Subcutaneous abdominal adipose tissue (tissue), 5 donors: ENCODE results near the gene SYNRG.
"Not testable (repeated sequence)": the region's sequence is repeated elsewhere in the genome, so short reads cannot be mapped to it uniquely, and the experiment has no call there.

Source experiments
- H3K27ac ChIP-seq: one replicate; pipeline ENCODE4 v1.7.0; 2013; ENCODE audit warnings: low read depth, mild to moderate bottlenecking, inconsistent platforms, low read length, moderate library complexity
- H3K27me3 ChIP-seq, 5 donors: one replicate each; pipeline ENCODE4 v1.7.0; 2013; ENCODE audit warnings: low read length in 5 of 5, inconsistent platforms in 1 of 5; ENCODE audit not compliant: control insufficient read depth in 5 of 5, insufficient read depth in 4 of 5
- H3K36me3 ChIP-seq, 5 donors: one replicate each; pipeline ENCODE4 v1.7.0; 2013; ENCODE audit warnings: low read length in 5 of 5; ENCODE audit not compliant: control insufficient read depth in 5 of 5, insufficient read depth in 5 of 5
- H3K4me1 ChIP-seq, 5 donors: one replicate each; pipeline ENCODE4 v1.7.0; 2013; ENCODE audit warnings: low read length in 5 of 5, mild to moderate bottlenecking in 3 of 5, moderate library complexity in 1 of 5; ENCODE audit not compliant: control insufficient read depth in 5 of 5, insufficient read depth in 5 of 5
- H3K4me3 ChIP-seq, 5 donors: one replicate each; pipeline ENCODE4 v1.7.0; 2013; ENCODE audit warnings: low read length in 5 of 5, low read depth in 1 of 5
- H3K9ac ChIP-seq, 5 donors: one replicate each; pipeline ENCODE4 v1.7.0; 2013; ENCODE audit warnings: low read length in 5 of 5, mild to moderate bottlenecking in 4 of 5, moderate library complexity in 3 of 5
- H3K9me3 ChIP-seq, 5 donors: one replicate each; pipeline ENCODE4 v1.7.0; 2013; ENCODE audit warnings: low read length in 5 of 5; ENCODE audit not compliant: control insufficient read depth in 5 of 5
- donor health status: healthy.
- donor health status: healthy.
- donor health status: healthy.
- donor health status: healthy.
- donor health status: healthy.

The SYNRG gene

GRCh38 chr17:37523715-37524219 lies 85.5 kb downstream of the SYNRG start:
- H3K36me3 ChIP-seq = peaks cover 29 to 84% (median 60%) of the 10 kb centered on the region in 5 donors
- H3K27ac ChIP-seq = no peak overlapping the region
- no peak overlapping the region for H3K4me3 ChIP-seq
- no peaks in the 10 kb centered on the region for H3K27me3 ChIP-seq
- no peak overlapping the region for H3K9ac ChIP-seq
- no peaks in the 10 kb centered on the region for H3K9me3 ChIP-seq
- H3K4me1 ChIP-seq = no peaks in the 10 kb centered on the region

DNA sequence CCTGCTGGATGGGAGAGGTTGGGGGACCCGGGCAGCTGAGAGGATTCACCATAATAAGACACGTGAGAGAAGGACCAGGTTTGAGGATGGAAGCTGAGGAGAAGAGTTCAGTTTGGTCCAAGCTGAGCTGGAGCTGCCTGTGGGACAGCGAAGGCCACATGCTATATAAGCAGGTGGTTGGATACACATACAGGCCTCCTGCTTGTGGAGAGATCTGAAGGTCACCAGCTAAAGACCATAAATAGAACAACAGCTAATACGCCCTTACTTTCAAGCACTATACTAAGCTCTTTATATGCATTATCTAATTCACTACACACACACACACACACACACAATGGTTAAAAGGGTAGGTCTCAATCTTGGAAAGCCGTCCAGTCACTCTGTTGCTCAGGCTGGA lies 87.4 kb downstream of the SYNRG start:
- Histone ChIP-seq H3K4me3 (no peak overlapping the region), H3K36me3 (peaks cover 25 to 84% (median 65%) of the 10 kb centered on the region in 5 donors), H3K27me3 (no peaks in the 10 kb centered on the region), H3K27ac (no peak overlapping the region), H3K9me3 (no peaks in the 10 kb centered on the region), H3K9ac (no peak overlapping the region), H3K4me1 (peaks cover 0 to 4% (median 0%) of the 10 kb centered on the region in 5 donors)

DNA sequence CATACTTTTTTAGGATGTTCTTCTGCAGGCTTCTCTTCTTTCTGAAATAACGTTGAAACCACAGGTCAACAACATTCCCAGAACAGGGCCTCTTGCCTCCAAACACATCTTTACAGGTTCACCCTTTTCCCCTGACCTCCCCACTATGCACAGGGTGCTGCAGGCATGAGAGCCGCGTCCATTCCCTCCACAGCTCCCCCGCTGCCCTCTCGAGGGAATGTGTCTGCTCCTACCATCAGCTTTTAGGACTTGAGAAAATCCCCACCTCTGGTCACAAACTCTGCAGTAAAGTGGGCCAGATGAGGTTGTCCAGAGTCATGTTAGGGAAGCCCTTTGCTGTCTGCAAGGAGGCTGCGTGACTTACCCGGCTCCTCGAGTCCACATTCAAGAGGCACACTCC lies 89.0 kb downstream of the SYNRG start:
- H3K9me3 ChIP-seq = no peaks in the 10 kb centered on the region
- H3K27me3 ChIP-seq = no peaks in the 10 kb centered on the region
- no peak overlapping the region for H3K27ac ChIP-seq
- H3K4me3 ChIP-seq = no peak overlapping the region
- H3K4me1 ChIP-seq = peaks cover 0 to 4% (median 0%) of the 10 kb centered on the region in 5 donors
- H3K36me3 ChIP-seq = peaks cover 21 to 80% (median 65%) of the 10 kb centered on the region in 5 donors
- H3K9ac ChIP-seq = no peak overlapping the region

- peaks cover 0 to 4% (median 0%) of the 10 kb centered on the region in 5 donors for H3K4me1 ChIP-seq
- H3K9me3 ChIP-seq = no peaks in the 10 kb centered on the region
- no peak overlapping the region for H3K4me3 ChIP-seq
- H3K36me3 ChIP-seq = peaks cover 22 to 80% (median 68%) of the 10 kb centered on the region in 5 donors
- no peaks in the 10 kb centered on the region for H3K27me3 ChIP-seq
- H3K9ac ChIP-seq = no peak overlapping the region
- H3K27ac ChIP-seq = no peak overlapping the region
Measured at GRCh38 chr17:37519251-37519985, 89.8 kb downstream of the SYNRG start.

- H3K4me3 ChIP-seq = no peak overlapping the region
Measured at GRCh38 chr17:37518826-37519225, 90.4 kb downstream of the SYNRG start.

DNA sequence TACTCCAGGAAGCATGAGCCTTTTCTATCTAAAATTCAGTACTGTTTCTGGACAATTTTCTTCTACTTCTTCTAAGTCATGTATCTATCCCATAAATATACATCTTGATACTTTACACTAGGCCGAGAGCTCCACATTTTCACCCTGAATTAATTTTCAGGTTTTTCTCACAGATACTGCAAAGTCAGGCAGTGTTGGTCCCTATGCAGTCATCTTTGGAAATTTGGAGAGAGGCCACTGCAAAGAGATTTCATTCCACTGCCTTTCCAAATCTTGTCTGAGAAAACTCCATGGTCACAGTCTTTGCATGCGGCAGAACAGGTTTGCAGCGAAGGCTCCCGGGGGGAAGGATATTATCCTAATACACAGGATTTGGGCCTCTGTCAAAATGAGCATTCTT lies 91.3 kb downstream of the SYNRG start:
- Histone ChIP-seq H3K4me3 (no peak overlapping the region), H3K9ac (no peak overlapping the region), H3K9me3 (no peaks in the 10 kb centered on the region), H3K4me1 (peaks cover 0 to 4% (median 0%) of the 10 kb centered on the region in 5 donors), H3K36me3 (peaks cover 23 to 81% (median 69%) of the 10 kb centered on the region in 5 donors), H3K27me3 (no peaks in the 10 kb centered on the region), H3K27ac (no peak overlapping the region)

More at GRCh38 chr17:37518826-37519225, 90.4 kb downstream of the SYNRG start:
- no peak overlapping the region for H3K27ac ChIP-seq
- no peak overlapping the region for H3K9ac ChIP-seq
- no peaks in the 10 kb centered on the region for H3K9me3 ChIP-seq
- peaks cover 19 to 77% (median 68%) of the 10 kb centered on the region in 5 donors for H3K36me3 ChIP-seq
- peaks cover 0 to 4% (median 0%) of the 10 kb centered on the region in 5 donors for H3K4me1 ChIP-seq
- no peaks in the 10 kb centered on the region for H3K27me3 ChIP-seq

DNA sequence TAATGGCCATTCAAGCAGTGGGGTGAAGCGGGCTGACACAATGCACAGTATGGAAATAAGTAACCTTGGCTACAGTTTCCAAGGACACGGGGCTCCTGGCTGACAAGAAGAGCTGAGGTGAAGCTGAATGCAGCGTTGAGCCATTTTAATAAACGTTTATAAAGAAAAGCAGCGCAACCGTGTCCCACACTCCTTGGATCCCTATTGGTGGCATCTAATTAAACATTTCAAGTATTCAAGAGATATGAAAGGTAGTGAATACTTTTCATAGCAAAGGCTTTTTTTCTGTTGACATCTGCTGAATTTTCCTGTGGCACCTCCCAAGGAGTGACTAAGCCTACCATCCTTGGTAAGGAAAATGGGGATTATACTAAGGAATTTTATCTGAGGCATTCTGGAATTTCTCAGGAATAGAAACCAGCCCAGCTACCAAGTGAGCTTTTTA lies 93.1 kb downstream of the SYNRG start:
- Histone ChIP-seq H3K4me3 (no peak overlapping the region), H3K36me3 (peaks cover 24 to 79% (median 71%) of the 10 kb centered on the region in 5 donors), H3K27ac (no peak overlapping the region)

DNA sequence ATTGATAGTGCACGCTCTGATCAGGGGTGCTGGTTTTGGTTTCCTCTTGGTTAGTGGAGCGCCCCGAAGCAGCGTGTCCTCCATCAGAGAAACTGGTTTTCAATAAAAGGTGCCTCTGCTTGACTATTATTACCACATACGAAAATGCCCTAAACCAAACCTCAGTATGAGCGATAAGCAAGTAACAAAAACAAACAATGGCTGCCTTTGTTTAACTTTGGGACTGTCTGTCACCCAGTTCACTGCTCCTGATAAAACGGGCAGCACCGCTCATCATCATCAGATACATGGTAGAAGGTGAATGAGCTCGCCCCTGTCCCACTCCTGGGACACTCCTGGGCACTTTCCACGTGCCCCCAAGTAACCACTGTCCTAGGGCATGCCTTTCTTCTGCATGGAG lies 95.5 kb downstream of the SYNRG start:
- peaks cover 18 to 62% (median 51%) of the 10 kb centered on the region in 5 donors for H3K36me3 ChIP-seq
- no peak overlapping the region for H3K9ac ChIP-seq
- H3K27ac ChIP-seq = no peak overlapping the region
- H3K27me3 ChIP-seq = no peaks in the 10 kb centered on the region
- no peaks in the 10 kb centered on the region for H3K9me3 ChIP-seq
- H3K4me3 ChIP-seq = no peak overlapping the region
- H3K4me1 ChIP-seq = peaks cover 0 to 4% (median 0%) of the 10 kb centered on the region in 5 donors

More for the DNA sequence above, 93.1 kb downstream of the SYNRG start:
- no peaks in the 10 kb centered on the region for H3K27me3 ChIP-seq
- no peak overlapping the region for H3K9ac ChIP-seq
- no peaks in the 10 kb centered on the region for H3K9me3 ChIP-seq
- H3K4me1 ChIP-seq = peaks cover 0 to 4% (median 0%) of the 10 kb centered on the region in 5 donors

- H3K36me3 ChIP-seq = peaks cover 14 to 56% (median 40%) of the 10 kb centered on the region in 5 donors
- H3K9ac ChIP-seq = no peak overlapping the region
- H3K9me3 ChIP-seq = no peaks in the 10 kb centered on the region
- H3K4me1 ChIP-seq = no peaks in the 10 kb centered on the region
- H3K27me3 ChIP-seq = no peaks in the 10 kb centered on the region
- no peak overlapping the region for H3K27ac ChIP-seq
- no peak overlapping the region for H3K4me3 ChIP-seq
Measured at GRCh38 chr17:37512442-37513068, 96.7 kb downstream of the SYNRG start.

GRCh38 chr17:37511642-37512041 lies 97.6 kb downstream of the SYNRG start:
- H3K27ac ChIP-seq, H3K9ac ChIP-seq, H3K4me1 ChIP-seq, H3K27me3 ChIP-seq, H3K4me3 ChIP-seq, H3K9me3 ChIP-seq: not testable (repeated sequence)
- H3K36me3 ChIP-seq = peaks cover 12 to 48% (median 34%) of the 10 kb centered on the region in 5 donors
